Choroid plexus epithelial cell (primary cell): ENCODE data around the gene HBZ.
"Not testable (repeated sequence)": the region's sequence is repeated elsewhere in the genome, so short reads cannot be mapped to it uniquely, and the experiment has no call there.

Experiments used
- DNase-seq: peaks from one replicate; pipeline ENCODE4 v3.0.0-alpha.2; 2010; ENCODE audit warnings: low read depth
- H3K4me3 ChIP-seq: 2 replicates; pipeline ENCODE4 v1.5.1; 2011; ENCODE audit warnings: low read depth, mild to moderate bottlenecking, control low read depth, low read length, moderate library complexity
- TF ChIP-seq, protein P1 (sequence below): conservative IDR thresholded peaks from 2 replicates; pipeline ENCODE4 v1.5.1; 2011; ENCODE audit warnings: low read depth, mild to moderate bottlenecking, control low read depth, inconsistent platforms, low read length, moderate library complexity

HBZ gene

GRCh38 chr16:166375-167121 is 14.1 kb downstream of the HBZ start:
- no peak for DNase-seq
- TF ChIP-seq, protein P1, sequence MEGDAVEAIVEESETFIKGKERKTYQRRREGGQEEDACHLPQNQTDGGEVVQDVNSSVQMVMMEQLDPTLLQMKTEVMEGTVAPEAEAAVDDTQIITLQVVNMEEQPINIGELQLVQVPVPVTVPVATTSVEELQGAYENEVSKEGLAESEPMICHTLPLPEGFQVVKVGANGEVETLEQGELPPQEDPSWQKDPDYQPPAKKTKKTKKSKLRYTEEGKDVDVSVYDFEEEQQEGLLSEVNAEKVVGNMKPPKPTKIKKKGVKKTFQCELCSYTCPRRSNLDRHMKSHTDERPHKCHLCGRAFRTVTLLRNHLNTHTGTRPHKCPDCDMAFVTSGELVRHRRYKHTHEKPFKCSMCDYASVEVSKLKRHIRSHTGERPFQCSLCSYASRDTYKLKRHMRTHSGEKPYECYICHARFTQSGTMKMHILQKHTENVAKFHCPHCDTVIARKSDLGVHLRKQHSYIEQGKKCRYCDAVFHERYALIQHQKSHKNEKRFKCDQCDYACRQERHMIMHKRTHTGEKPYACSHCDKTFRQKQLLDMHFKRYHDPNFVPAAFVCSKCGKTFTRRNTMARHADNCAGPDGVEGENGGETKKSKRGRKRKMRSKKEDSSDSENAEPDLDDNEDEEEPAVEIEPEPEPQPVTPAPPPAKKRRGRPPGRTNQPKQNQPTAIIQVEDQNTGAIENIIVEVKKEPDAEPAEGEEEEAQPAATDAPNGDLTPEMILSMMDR = no peak
- H3K4me3 ChIP-seq = no peak overlapping the region

DNA sequence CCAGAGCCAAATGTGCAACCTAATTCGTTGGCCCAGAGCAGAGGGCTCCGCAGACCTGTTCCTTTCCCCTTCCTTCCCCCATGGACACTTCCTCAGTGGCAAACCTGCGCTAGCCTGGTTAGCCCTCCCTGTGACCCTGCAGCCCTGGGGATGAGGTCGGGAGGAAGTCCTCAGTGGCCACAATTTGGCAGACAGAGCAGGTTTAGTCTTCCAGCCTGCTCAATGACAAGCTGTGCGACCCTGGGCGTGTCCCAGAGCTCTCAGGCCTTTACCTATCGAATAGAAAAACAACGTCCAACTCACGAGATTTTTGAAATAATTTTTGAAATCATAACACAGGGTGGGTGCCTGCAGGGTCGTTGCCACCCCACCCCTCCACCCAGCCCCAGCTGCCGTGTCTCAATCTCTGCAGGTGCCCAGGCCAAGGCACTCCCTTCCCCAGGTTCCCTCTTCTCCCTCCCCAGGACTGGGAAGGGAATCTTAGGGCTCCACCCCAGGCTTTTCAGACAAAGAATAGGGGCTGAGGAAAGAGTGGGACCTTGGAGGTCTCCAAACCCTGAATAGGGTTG is 14.8 kb downstream of the HBZ start:
- DNase-seq = no peak
- H3K4me3 ChIP-seq = no peak overlapping the region
- TF ChIP-seq, protein P1 = no peak

DNA sequence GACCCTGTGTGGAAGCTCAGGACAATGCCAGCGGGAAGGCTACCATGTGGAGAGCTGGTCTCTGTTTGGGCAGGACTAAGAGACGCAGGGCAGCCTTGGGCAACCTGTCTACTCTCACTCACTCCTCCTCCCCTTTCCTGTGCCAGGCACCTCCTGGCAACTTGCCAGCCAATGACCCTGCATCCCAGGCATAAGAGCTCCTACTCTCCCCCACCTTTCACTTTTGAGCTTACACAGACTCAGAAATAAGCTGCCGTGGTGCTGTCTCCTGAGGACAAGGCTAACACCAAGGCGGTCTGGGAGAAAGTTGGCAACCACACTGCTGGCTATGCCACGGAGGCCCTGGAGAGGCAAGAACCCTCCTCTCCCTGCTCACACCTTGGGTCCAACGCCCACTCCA is 16.0 kb downstream of the HBZ start:
- no peak overlapping the region for H3K4me3 ChIP-seq
- TF ChIP-seq, protein P1 = no peak
- no peak for DNase-seq

DNA sequence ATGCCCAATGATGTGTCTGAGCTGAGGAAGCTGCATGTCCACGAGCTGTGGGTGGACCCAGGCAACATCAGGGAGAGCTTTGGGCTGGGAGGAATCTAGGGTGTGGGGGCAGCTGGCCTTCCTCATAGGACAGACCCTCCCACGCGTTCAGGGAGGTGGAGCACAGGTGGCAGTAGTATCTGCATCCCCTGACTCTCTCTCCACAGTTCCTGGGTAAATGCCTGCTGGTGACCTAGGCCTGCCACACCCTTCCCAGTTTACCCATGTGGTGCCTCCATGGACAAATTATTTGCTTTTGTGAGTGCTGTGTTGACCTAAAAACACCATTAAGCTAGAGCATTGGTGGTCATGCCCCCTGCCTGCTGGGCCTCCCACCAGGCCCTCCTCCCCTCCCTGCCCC is 16.6 kb downstream of the HBZ start:
- TF ChIP-seq, protein P1 = no peak
- DNase-seq = no peak
- no peak overlapping the region for H3K4me3 ChIP-seq

DNA sequence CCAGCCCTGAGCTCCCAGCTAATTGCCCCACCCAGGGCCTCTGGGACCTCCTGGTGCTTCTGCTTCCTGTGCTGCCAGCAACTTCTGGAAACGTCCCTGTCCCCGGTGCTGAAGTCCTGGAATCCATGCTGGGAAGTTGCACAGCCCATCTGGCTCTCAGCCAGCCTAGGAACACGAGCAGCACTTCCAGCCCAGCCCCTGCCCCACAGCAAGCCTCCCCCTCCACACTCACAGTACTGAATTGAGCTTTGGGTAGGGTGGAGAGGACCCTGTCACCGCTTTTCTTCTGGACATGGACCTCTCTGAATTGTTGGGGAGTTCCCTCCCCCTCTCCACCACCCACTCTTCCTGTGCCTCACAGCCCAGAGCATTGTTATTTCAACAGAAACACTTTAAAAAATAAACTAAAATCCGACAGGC is 17.7 kb downstream of the HBZ start:
- peak; percentile 52 for DNase-seq

GRCh38 chr16:170788-171187 is 18.3 kb downstream of the HBZ start:
- DNase-seq = no peak
- no peak overlapping the region for H3K4me3 ChIP-seq
- TF ChIP-seq, protein P1 = no peak

More for the DNA sequence above, 17.7 kb downstream of the HBZ start:
- H3K4me3 ChIP-seq = not testable (repeated sequence)

DNA sequence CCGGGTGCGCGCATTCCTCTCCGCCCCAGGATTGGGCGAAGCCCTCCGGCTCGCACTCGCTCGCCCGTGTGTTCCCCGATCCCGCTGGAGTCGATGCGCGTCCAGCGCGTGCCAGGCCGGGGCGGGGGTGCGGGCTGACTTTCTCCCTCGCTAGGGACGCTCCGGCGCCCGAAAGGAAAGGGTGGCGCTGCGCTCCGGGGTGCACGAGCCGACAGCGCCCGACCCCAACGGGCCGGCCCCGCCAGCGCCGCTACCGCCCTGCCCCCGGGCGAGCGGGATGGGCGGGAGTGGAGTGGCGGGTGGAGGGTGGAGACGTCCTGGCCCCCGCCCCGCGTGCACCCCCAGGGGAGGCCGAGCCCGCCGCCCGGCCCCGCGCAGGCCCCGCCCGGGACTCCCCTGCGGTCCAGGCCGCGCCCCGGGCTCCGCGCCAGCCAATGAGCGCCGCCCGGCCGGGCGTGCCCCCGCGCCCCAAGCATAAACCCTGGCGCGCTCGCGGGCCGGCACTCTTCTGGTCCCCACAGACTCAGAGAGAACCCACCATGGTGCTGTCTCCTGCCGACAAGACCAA is 20.0 kb downstream of the HBZ start, which contains the start of gene HBA2:
HBA2 (plus strand) TSS at position 503 of the 568 bp plus-strand sequence; CDS start at position 540, 37 bp downstream.
- not testable (repeated sequence) for DNase-seq, H3K4me3 ChIP-seq

DNA sequence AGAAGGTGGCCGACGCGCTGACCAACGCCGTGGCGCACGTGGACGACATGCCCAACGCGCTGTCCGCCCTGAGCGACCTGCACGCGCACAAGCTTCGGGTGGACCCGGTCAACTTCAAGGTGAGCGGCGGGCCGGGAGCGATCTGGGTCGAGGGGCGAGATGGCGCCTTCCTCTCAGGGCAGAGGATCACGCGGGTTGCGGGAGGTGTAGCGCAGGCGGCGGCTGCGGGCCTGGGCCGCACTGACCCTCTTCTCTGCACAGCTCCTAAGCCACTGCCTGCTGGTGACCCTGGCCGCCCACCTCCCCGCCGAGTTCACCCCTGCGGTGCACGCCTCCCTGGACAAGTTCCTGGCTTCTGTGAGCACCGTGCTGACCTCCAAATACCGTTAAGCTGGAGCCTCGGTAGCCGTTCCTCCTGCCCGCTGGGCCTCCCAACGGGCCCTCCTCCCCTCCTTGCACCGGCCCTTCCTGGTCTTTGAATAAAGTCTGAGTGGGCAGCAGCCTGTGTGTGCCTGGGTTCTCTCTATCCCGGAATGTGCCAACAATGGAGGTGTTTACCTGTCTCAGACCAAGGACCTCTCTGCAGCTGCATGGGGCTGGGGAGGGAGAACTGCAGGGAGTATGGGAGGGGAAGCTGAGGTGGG is 20.9 kb downstream of the HBZ start:
- not testable (repeated sequence) for H3K4me3 ChIP-seq, DNase-seq

DNA sequence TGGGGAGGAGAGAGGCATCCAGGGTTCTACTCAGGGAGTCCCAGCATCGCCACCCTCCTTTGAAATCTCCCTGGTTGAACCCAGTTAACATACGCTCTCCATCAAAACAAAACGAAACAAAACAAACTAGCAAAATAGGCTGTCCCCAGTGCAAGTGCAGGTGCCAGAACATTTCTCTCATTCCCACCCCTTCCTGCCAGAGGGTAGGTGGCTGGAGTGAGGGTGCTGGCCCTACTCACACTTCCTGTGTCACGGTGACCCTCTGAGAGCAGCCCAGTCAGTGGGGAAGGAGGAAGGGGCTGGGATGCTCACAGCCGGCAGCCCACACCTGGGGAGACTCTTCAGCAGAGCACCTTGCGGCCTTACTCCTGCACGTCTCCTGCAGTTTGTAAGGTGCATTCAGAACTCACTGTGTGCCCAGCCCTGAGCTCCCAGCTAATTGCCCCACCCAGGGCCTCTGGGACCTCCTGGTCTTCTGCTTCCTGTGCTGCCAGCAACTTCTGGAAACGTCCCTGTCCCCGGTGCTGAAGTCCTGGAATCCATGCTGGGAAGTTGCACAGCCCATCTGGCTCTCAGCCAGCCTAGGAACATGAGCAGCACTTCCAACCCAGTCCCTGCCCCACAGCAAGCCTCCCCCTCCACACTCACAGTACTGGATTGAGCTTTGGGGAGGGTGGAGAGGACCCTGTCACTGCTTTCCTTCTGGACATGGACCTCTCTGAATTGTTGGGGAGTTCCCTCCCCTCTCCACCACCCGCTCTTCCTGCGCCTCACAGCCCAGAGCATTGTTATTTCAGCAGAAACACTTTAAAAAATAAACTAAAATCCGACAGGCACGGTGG is 21.7 kb downstream of the HBZ start:
- DNase-seq = peak; percentile 45
- H3K4me3 ChIP-seq = not testable (repeated sequence)
